Endothelial cell of hepatic sinusoid (primary cell): ENCODE measurements around the gene ENTPD8.

Experiments
- in situ Hi-C: cut with HindIII; loops from 2 replicates; pipeline ENCODE4 v1.10.0; 2017; ENCODE audit warnings: low sequenced_read_pairs

Gene ENTPD8

GRCh38 chr9:137441289-137441934 lies at the start of gene ENTPD8:
ENTPD8 (minus strand) TSS chr9:137441357; CDS start chr9:137438285, 3,072 bp downstream.
- in situ Hi-C loops, result no loop called here

GRCh38 chr9:137490532-137491186 lies 49.5 kb upstream of the ENTPD8 start:
- in situ Hi-C loops, result no loop called here

GRCh38 chr9:137488906-137489305 lies 47.7 kb upstream of the ENTPD8 start:
- in situ Hi-C loops, result no loop called here

- in situ Hi-C loops, result no loop called here
These were observed 47.1 kb upstream of the ENTPD8 start for GRCh38 chr9:137488327-137488653.

GRCh38 chr9:137487454-137488326 lies 46.5 kb upstream of the ENTPD8 start:
- in situ Hi-C loops, result no loop called here

GRCh38 chr9:137486545-137487453 lies 45.6 kb upstream of the ENTPD8 start:
- in situ Hi-C loops, result no loop called here

GRCh38 chr9:137486141-137486490 lies 45.0 kb upstream of the ENTPD8 start:
- in situ Hi-C loops, result no loop called here

GRCh38 chr9:137485343-137486140 lies 44.4 kb upstream of the ENTPD8 start:
- in situ Hi-C loops, result no loop called here

GRCh38 chr9:137484551-137485315 lies 43.6 kb upstream of the ENTPD8 start:
- in situ Hi-C loops, result no loop called here

- in situ Hi-C loops, result no loop called here
These were observed 41.1 kb upstream of the ENTPD8 start for GRCh38 chr9:137482094-137482781.

- in situ Hi-C loops, result no loop called here
These were observed 39.8 kb upstream of the ENTPD8 start for GRCh38 chr9:137480686-137481683.

GRCh38 chr9:137479892-137480685 lies 38.9 kb upstream of the ENTPD8 start:
- in situ Hi-C loops, result no loop called here

- in situ Hi-C loops, result no loop called here
These were observed 38.1 kb upstream of the ENTPD8 start for GRCh38 chr9:137478962-137479861.

GRCh38 chr9:137478613-137478961 lies 37.4 kb upstream of the ENTPD8 start:
- in situ Hi-C loops, result no loop called here

GRCh38 chr9:137477778-137478612 lies 36.8 kb upstream of the ENTPD8 start:
- in situ Hi-C loops, result no loop called here
